NCI-H2196 (cell line): ENCODE results near the gene WDR33.
"Not testable (repeated sequence)": the region's sequence is repeated elsewhere in the genome, so short reads cannot be mapped to it uniquely, and the experiment has no call there.

Experiments
- DNase-seq: peaks from one replicate; lab custom pipeline; 2025; ENCODE audit not compliant: unreplicated experiment; lab: John Stamatoyannopoulos, UW

The WDR33 gene

GRCh38 chr2:127810619-127811396 lies at the start of gene WDR33:
TSS of gene WDR33 (minus strand) at chr2:127811171. CDS start at chr2:127770981, 40,190 bp downstream.
- DNase-seq: peak; percentile 93

GRCh38 chr2:127860130-127860529 lies 49.2 kb upstream of the WDR33 start:
- DNase-seq: no peak

- no peak for DNase-seq
Measured at GRCh38 chr2:127859712-127860085, 48.7 kb upstream of the WDR33 start.

- no peak for DNase-seq
Measured at GRCh38 chr2:127857265-127857808, 46.4 kb upstream of the WDR33 start.

- no peak for DNase-seq
Measured at GRCh38 chr2:127853671-127854070, 42.7 kb upstream of the WDR33 start.

- no peak for DNase-seq
Measured at GRCh38 chr2:127852388-127852787, 41.4 kb upstream of the WDR33 start.

GRCh38 chr2:127847931-127848330 lies 37.0 kb upstream of the WDR33 start:
- DNase-seq: no peak

GRCh38 chr2:127844973-127845372 lies 34.0 kb upstream of the WDR33 start:
- no peak for DNase-seq

- DNase-seq: no peak
Measured at GRCh38 chr2:127843677-127844076, 32.7 kb upstream of the WDR33 start.

GRCh38 chr2:127841466-127842178 lies 30.7 kb upstream of the WDR33 start:
- DNase-seq: no peak

- DNase-seq: no peak
Measured at GRCh38 chr2:127840893-127841292, 29.9 kb upstream of the WDR33 start.

- DNase-seq: no peak
Measured at GRCh38 chr2:127834951-127835350, 24.0 kb upstream of the WDR33 start.

- peak; percentile 33 for DNase-seq
Measured at GRCh38 chr2:127829845-127830246, 18.9 kb upstream of the WDR33 start.

- DNase-seq: not testable (repeated sequence)
Measured at GRCh38 chr2:127826708-127827107, 15.7 kb upstream of the WDR33 start.

GRCh38 chr2:127826047-127826446 lies 15.1 kb upstream of the WDR33 start:
- DNase-seq: peak; percentile 22

GRCh38 chr2:127820080-127820668 lies 9.2 kb upstream of the WDR33 start:
- DNase-seq: no peak

GRCh38 chr2:127818794-127819425 lies 7.9 kb upstream of the WDR33 start:
- DNase-seq: no peak

- DNase-seq: no peak
Measured at GRCh38 chr2:127818241-127818640, 7.3 kb upstream of the WDR33 start.

- DNase-seq: no peak
Measured at GRCh38 chr2:127814677-127815076, 3.7 kb upstream of the WDR33 start.

GRCh38 chr2:127812441-127812840 lies 1.5 kb upstream of the WDR33 start:
- not testable (repeated sequence) for DNase-seq
